GM18508 (cell line): ENCODE results near the gene FAM131A.

Experiments
- ATAC-seq: cut with Tn5 transposase; IDR thresholded peaks from one replicate; pipeline ENCODE4 v1.9.1; 2021; ENCODE audit warnings: moderate number of reproducible peaks; ENCODE audit not compliant: insufficient read depth, unreplicated experiment

The FAM131A gene

GRCh38 chr3:184372296-184372821 is 35.0 kb downstream of the FAM131A start:
- no peak for ATAC-seq

GRCh38 chr3:184372911-184373310 is 35.5 kb downstream of the FAM131A start:
- no peak for ATAC-seq

- no peak for ATAC-seq
These were observed 36.0 kb downstream of the FAM131A start for GRCh38 chr3:184373422-184373821.

- no peak for ATAC-seq
These were observed 38.5 kb downstream of the FAM131A start for GRCh38 chr3:184375747-184376461.

- ATAC-seq, result no peak
These were observed 40.0 kb downstream of the FAM131A start for GRCh38 chr3:184377374-184377773.

GRCh38 chr3:184377882-184378445 is 40.6 kb downstream of the FAM131A start, which contains the start of gene THPO:
Gene THPO, minus strand, starts transcription at chr3:184378207. Its CDS starts 1,948 bp downstream, at chr3:184376259.
- ATAC-seq, result no peak

- ATAC-seq, result no peak
These were observed 41.4 kb downstream of the FAM131A start for GRCh38 chr3:184378651-184379357.

GRCh38 chr3:184379358-184380184 is 42.2 kb downstream of the FAM131A start, which contains the start of gene CHRD:
Gene CHRD, plus strand, starts transcription at chr3:184380054. Its CDS starts 265 bp downstream, at chr3:184380319.
- no peak for ATAC-seq

GRCh38 chr3:184380185-184380626 is 42.8 kb downstream of the FAM131A start:
- no peak for ATAC-seq

- ATAC-seq, result no peak
These were observed 43.3 kb downstream of the FAM131A start for GRCh38 chr3:184380627-184381260.

GRCh38 chr3:184381261-184382224 is 44.1 kb downstream of the FAM131A start:
- ATAC-seq, result no peak

GRCh38 chr3:184382326-184383032 is 45.1 kb downstream of the FAM131A start:
- no peak for ATAC-seq

GRCh38 chr3:184383033-184383740 is 45.8 kb downstream of the FAM131A start:
- no peak for ATAC-seq

GRCh38 chr3:184384342-184384741 is 46.9 kb downstream of the FAM131A start:
- ATAC-seq, result no peak

- ATAC-seq, result no peak
These were observed 47.5 kb downstream of the FAM131A start for GRCh38 chr3:184384856-184385422.

GRCh38 chr3:184386047-184386806 is 48.8 kb downstream of the FAM131A start:
- ATAC-seq, result no peak
